Endothelial cell of umbilical vein (primary cell): Measurements from ENCODE around the gene CGB3.

Experiments
- EZH2 ChIP-seq: IDR thresholded peaks from 2 replicates; pipeline ENCODE4 v1.6.1; 2012; ENCODE audit warnings: borderline replicate concordance, low read depth, mild to moderate bottlenecking, moderate library complexity, low read length, inconsistent platforms; ENCODE audit not compliant: severe bottlenecking
- MAX ChIP-seq: IDR thresholded peaks from 2 replicates; pipeline ENCODE4 v1.6.1; 2011; ENCODE audit not compliant: insufficient read depth, insufficient read length
- POLR2AphosphoS5 ChIP-seq: IDR thresholded peaks from 2 replicates; pipeline ENCODE4 v1.6.1; 2012; ENCODE audit warnings: low read depth, mild to moderate bottlenecking, control low read depth, low read length, moderate library complexity; ENCODE audit not compliant: insufficient read depth
- TF ChIP-seq, protein P1 (sequence below), 2 donors: IDR thresholded peaks; 1 replicate in 1 of 2; 2 replicates in 1 of 2; pipeline ENCODE4 v1.5.1; 2011; ENCODE audit warnings: low read length in 2 of 2, mild to moderate bottlenecking in 2 of 2, moderate library complexity in 2 of 2, control low read depth in 1 of 2, inconsistent platforms in 1 of 2, low read depth in 1 of 2; ENCODE audit not compliant: insufficient read depth in 1 of 2; ENCODE audit errors: extremely low read depth in 1 of 2

DNA sequence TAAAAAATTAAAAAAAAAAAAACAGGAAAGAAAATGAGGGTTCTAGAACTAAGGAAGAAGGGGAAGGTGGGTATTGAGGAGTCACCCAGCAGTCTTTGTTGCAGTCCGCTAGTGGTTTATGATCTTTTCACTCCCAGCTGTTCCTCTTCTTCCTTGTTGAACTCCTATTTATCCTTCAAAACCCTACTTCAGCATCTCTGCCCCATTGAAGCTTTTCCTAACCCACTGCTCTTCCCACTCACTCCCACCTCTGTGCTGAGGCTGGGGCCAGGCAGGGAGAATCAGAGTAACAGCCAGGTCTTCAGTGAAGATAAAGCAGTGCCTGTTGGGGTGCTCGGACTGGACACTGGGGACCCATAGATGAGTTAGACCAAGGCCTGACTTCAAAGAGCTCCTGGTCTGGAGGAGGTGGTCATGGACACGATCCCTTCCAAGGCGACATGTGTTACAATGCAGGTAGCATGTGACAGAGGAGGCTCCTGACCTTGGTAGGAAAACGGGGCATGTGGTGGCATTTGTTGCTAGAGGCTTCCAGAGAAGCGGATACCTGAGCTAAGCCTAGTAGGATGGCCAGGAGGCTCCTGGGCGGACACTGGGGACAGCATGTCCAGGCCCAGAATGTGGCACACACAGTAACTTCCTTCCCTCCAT lies 19.0 kb downstream of the CGB3 start:
- no peak for TF ChIP-seq MAX
- TF ChIP-seq, protein P1, sequence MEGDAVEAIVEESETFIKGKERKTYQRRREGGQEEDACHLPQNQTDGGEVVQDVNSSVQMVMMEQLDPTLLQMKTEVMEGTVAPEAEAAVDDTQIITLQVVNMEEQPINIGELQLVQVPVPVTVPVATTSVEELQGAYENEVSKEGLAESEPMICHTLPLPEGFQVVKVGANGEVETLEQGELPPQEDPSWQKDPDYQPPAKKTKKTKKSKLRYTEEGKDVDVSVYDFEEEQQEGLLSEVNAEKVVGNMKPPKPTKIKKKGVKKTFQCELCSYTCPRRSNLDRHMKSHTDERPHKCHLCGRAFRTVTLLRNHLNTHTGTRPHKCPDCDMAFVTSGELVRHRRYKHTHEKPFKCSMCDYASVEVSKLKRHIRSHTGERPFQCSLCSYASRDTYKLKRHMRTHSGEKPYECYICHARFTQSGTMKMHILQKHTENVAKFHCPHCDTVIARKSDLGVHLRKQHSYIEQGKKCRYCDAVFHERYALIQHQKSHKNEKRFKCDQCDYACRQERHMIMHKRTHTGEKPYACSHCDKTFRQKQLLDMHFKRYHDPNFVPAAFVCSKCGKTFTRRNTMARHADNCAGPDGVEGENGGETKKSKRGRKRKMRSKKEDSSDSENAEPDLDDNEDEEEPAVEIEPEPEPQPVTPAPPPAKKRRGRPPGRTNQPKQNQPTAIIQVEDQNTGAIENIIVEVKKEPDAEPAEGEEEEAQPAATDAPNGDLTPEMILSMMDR (IDR thresholded peaks at IDR 0.05; ENCODE audit: extremely low read depth in 1 of 2, insufficient read depth in 1 of 2, low read depth in 1 of 2, low read length in 2 of 2), result no peak
- TF ChIP-seq POLR2AphosphoS5, result no peak
- no peak for TF ChIP-seq EZH2
